Activated CD8-positive, alpha-beta memory T cell treated with anti-CD3 and anti-CD28 coated beads, Interleukin-2, amount 10 ng/mL, durations not matched to agents 7 days and 5 days (primary cell): ENCODE results near the gene PHLDA3. TPM values are rescaled to one million over a fixed set of nuclear protein-coding genes. Genes with fewer than 3 reads are reported as not detected.
A peak's percentile ranks its signal among the peaks of the same experiment; 100 is the strongest.

Experiments used
- ATAC-seq: fragments of 150-1000 bp; cut with Tn5 transposase; one replicate; pipeline ENCODE4 v1.10.0; 2021; ENCODE audit warnings: moderate library complexity
- CTCF ChIA-PET: fragments of 350-600 bp; sonication (Branson Sonifier 250); formaldehyde crosslinking; loops from one replicate; lab custom pipeline; 2021; ENCODE audit warnings: antibody characterized with exemption; lab: Charles Lee
- DNase-seq: peaks from one replicate; pipeline ENCODE4 v3.0.0-alpha.2; 2020
- H3K27ac Mint-ChIP-seq: one replicate; pipeline ENCODE4 v1.8.0; 2021; ENCODE audit warnings: mild to moderate bottlenecking, mixed read lengths
- H3K27me3 Mint-ChIP-seq: one replicate; pipeline ENCODE4 v1.8.0; 2021; ENCODE audit warnings: mixed read lengths
- H3K36me3 Mint-ChIP-seq: one replicate; pipeline ENCODE4 v1.8.0; 2021; ENCODE audit warnings: mild to moderate bottlenecking, mixed read lengths
- H3K4me1 Mint-ChIP-seq: one replicate; pipeline ENCODE4 v1.8.0; 2021; ENCODE audit warnings: mixed read lengths
- H3K4me3 Mint-ChIP-seq: one replicate; pipeline ENCODE4 v1.8.0; 2021; ENCODE audit warnings: mild to moderate bottlenecking, moderate library complexity, mixed read lengths
- H3K9me3 Mint-ChIP-seq: one replicate; pipeline ENCODE4 v1.8.0; 2022; ENCODE audit warnings: low read depth, mixed read lengths
- total RNA-seq, 2 experiments: library from RNA; stranded (reverse); gene quantifications; one replicate each; pipeline ENCODE4 v1.2.3, GENCODE V29; 2021

Gene PHLDA3
- total RNA-seq, result 10 to 100 TPM; 12.9 to 23.5 TPM

DNA sequence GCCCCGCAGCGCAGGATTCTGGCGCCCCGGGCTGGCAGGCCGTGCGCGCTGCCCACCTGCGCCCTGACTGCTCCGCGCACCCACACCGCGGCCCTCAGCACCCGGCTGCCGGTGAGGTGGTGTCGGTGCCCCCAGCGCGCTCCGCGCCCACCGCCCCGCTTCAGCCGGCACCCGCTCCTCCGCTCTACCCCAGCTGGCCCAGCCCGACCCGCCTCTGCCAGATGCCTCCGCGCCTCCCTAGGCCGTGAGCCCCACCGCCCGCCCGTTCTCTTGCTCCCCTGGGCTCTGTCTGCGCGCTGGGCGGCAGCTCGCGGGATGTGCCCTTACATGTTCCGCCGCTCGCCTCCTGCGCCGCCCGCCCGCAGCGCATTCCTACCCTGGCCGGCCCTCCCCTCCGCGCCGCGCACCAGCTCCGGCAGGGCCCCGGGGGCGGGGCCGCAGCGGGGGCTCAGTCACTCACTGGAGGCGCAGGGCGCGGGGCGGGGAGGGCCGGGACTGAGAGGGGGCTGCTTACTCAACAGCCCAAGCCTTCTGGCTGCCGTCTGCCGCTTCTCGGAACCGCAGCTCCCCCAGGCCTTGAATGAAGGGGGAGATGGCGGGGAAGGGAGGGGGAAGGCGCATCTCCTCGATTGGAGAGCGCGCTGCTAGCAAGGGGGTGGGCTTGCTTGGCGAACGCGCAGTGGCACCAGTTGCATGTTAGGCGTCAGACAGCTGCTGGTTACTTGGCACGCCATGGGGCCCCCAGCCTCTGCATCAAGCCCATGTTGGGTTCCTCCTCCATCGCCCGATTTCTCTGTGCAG, at the start of gene PHLDA3:
PHLDA3 (minus strand) TSS at position 345 of the 801 bp plus-strand sequence. CDS start 402 bp downstream, outside the sequence.
- DNase-seq, result peak; percentile 71
- H3K27me3 Mint-ChIP-seq, result peaks cover 39% of the 10 kb centered on the region
- H3K36me3 Mint-ChIP-seq, result peaks cover 4% of the 10 kb centered on the region
- CTCF ChIA-PET, result interaction anchor here (1.0 to 5.2 kb wide), 10 partner anchors 10 to 315 kb away, joined by 3 to 52 read pairs (median 6); partner anchors contain the start of genes CSRP1 and TMEM9
- H3K9me3 Mint-ChIP-seq, result no peaks in the 10 kb centered on the region
- peak; percentile 85 for ATAC-seq
- H3K27ac Mint-ChIP-seq, result peak within 1 kb of the TSS; percentile 54
- peak within 1 kb of the TSS; percentile 76 for H3K4me3 Mint-ChIP-seq
- H3K4me1 Mint-ChIP-seq, result peaks cover 18% of the 10 kb centered on the region

DNA sequence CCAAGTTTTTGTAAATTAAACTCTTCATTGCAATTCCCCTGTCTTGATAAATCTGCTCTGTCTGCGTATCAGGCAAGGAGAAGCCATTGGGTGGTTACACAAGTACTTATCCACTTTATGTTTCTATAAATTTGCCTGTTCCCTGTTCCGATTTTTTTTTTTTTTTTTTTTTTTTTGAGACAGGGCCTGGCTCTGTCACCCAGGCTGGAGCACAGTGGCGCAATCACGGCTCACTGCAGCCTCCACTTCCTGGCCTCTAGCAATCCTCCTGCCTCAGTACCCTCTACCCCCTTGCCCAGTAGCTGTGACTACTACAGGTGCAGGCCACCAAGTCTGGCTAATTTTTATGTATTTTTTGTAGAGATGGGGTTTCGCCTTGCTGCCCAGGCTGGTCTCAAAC, 49.1 kb upstream of the PHLDA3 start:
- Mint-ChIP-seq H3K4me1 (peaks cover 11% of the 10 kb centered on the region), H3K36me3 (peaks cover 10% of the 10 kb centered on the region), H3K27ac (no peak overlapping the region), H3K27me3 (no peaks in the 10 kb centered on the region), H3K9me3 (peaks cover 3% of the 10 kb centered on the region), H3K4me3 (no peak overlapping the region)
- CTCF ChIA-PET, result interaction anchor here (1.2 to 24.1 kb wide), 2 partner anchors 31 to 70 kb away, joined by 4 to 597 read pairs; no protein-coding TSS in a partner anchor
- DNase-seq, result no peak
- no peak for ATAC-seq

DNA sequence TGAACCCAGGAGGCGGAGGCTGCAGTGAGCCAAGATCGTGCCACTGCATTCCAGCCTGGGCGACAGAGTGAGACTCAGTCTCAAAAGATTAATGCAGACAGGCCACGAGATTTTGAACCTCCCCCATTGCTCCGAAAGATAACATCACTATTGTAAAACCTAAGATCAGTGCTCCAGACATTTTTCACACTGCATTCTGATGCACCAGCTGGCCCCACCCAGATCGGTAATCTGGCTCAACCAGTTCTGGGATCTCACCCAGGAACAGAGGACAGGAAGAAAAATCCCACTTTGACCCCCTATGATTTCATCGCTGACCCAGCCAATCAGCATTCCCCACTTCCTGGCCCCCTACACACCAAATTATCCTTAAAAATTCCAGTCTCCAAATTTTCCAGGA, 48.6 kb upstream of the PHLDA3 start:
- H3K9me3 Mint-ChIP-seq, result peaks cover 3% of the 10 kb centered on the region
- no peak overlapping the region for H3K4me3 Mint-ChIP-seq
- H3K36me3 Mint-ChIP-seq, result peaks cover 9% of the 10 kb centered on the region
- ATAC-seq (no peak), DNase-seq (no peak)
- H3K27ac Mint-ChIP-seq, result no peak overlapping the region
- CTCF ChIA-PET, result interaction anchor here (1.2 to 24.1 kb wide), 3 partner anchors 30 to 70 kb away, joined by 4 to 597 read pairs (median 135); no protein-coding TSS in a partner anchor
- peaks cover 14% of the 10 kb centered on the region for H3K4me1 Mint-ChIP-seq
- H3K27me3 Mint-ChIP-seq, result no peaks in the 10 kb centered on the region

DNA sequence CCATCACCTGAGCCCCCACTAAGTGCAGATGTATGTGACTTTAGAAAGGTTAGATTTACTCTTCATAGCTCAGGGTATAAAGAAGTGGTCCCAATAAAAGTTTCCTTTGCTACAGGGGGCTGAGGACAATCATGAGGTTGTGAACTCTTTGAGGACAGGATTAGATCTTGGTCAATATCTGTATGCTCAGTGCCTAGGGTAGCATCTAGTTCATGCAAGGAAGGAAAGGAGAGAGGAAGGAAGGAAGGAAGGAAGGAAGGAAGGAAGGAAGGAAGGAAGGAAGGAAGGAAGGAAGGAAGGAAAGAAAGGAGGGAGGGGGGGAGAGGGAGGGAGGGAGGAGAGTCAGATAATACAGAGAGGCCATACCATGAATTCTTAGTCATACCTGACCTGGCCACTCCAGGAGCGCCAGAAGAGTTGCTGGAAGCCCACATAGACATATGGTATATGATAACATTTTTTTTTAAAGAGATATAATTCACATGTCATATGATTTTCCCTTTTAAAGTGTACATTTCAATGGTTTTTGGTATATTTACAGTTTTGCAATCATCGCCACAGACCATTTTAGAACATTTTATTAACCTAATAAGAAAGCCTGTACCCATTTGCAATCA, 47.6 kb upstream of the PHLDA3 start:
- DNase-seq (no peak), ATAC-seq (no peak)
- no peak overlapping the region for H3K4me3 Mint-ChIP-seq
- peaks cover 2% of the 10 kb centered on the region for H3K36me3 Mint-ChIP-seq
- no peaks in the 10 kb centered on the region for H3K27me3 Mint-ChIP-seq
- H3K9me3 Mint-ChIP-seq, result no peaks in the 10 kb centered on the region
- H3K4me1 Mint-ChIP-seq, result peaks cover 21% of the 10 kb centered on the region
- CTCF ChIA-PET, result interaction anchor here (1.3 to 24.1 kb wide), 4 partner anchors 18 to 81 kb away, joined by 3 to 597 read pairs (median 90); no protein-coding TSS in a partner anchor
- H3K27ac Mint-ChIP-seq, result no peak overlapping the region

DNA sequence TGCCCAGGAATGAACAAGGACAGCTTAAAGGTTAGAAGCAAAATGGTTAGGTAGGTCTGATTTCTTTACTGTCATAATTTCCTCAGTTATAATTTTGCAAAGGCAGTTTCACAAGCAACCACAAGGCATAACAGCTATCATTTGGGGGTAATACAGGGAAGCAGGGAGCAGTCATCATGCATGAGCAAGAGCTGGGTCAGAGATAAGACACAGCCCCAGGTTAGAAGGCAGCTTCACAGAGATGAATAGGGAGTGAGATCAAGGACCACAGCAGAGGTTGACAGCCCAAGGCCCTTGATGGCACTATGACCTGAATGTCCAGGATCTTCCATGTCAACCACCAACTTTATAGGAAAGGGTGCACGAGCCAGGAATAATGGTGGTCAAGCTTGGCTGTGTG, 46.9 kb upstream of the PHLDA3 start:
- Mint-ChIP-seq H3K9me3 (no peaks in the 10 kb centered on the region), H3K27me3 (no peaks in the 10 kb centered on the region), H3K36me3 (no peaks in the 10 kb centered on the region), H3K4me3 (no peak overlapping the region), H3K27ac (no peak overlapping the region), H3K4me1 (peaks cover 23% of the 10 kb centered on the region)
- CTCF ChIA-PET, result interaction anchor here (1.3 to 24.1 kb wide), 4 partner anchors 17 to 80 kb away, joined by 3 to 597 read pairs (median 90); no protein-coding TSS in a partner anchor
- peak; percentile 45 for ATAC-seq
- no peak for DNase-seq

DNA sequence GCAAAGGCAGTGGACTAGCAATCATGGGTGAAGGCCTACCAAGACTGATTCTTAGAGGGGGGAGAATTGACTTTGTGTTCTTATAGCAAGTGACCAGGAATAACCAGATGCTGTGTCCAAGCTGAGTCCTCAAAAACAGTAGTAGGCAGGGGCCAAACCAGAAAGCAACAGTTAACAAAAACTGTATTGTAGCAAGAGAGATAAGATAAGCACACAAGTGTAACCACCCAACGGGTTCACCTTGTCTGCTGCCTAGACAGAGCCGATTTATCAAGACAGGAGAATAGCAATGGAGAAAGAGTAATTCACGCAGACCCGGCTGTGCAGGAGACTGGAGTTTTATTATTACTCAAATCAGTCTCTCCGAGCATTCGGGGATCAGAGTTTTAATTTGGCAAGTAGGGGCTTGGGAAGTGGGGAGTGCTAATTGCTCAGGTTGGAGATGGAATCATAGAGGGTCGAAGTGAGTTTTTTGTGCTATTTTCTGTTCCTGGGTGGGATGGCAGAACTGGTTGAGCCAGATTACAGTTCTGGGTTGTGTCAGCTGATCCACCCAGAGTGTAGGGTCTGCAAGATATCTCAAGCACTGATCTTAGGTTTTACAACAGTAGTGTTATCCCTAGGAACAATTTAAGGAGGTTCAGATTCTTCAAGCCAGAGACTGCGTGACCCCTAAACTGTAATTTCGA, 46.2 kb upstream of the PHLDA3 start:
- Mint-ChIP-seq H3K9me3 (no peaks in the 10 kb centered on the region), H3K36me3 (no peaks in the 10 kb centered on the region), H3K27ac (no peak overlapping the region), H3K27me3 (no peaks in the 10 kb centered on the region), H3K4me1 (peaks cover 23% of the 10 kb centered on the region), H3K4me3 (no peak overlapping the region)
- ATAC-seq, result no peak
- no peak for DNase-seq
- CTCF ChIA-PET, result interaction anchor here (1.3 to 24.1 kb wide), 4 partner anchors 16 to 79 kb away, joined by 3 to 597 read pairs (median 90); no protein-coding TSS in a partner anchor

DNA sequence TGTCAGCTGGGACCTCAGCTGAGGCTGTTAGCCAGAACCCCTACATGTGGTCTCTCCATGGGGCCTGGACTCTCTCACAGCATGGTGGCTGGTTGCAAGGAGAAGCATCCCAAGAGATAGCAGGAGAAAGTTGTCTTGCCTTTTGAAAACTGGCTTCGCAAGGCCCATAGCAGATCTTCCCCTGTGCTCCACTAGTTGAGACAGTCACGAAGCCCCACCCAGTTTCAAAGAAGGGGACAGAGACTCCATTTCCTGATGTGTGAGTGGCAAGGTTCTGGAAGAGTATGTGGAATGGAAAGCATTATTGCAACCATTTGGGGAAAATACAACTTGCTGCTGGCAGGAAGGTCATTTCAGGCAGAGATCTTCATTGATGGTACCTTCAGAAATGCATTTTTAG, 45.5 kb upstream of the PHLDA3 start:
- CTCF ChIA-PET, result interaction anchor here (2.1 to 24.1 kb wide), 7 partner anchors 12 to 79 kb away, joined by 12 to 597 read pairs (median 45); partner anchors contain the start of gene NAV1
- no peak for DNase-seq
- no peak for ATAC-seq
- H3K4me1 Mint-ChIP-seq, result peaks cover 30% of the 10 kb centered on the region
- peaks cover 3% of the 10 kb centered on the region for H3K36me3 Mint-ChIP-seq
- no peak overlapping the region for H3K27ac Mint-ChIP-seq
- H3K9me3 Mint-ChIP-seq, result no peaks in the 10 kb centered on the region
- no peak overlapping the region for H3K4me3 Mint-ChIP-seq
- no peaks in the 10 kb centered on the region for H3K27me3 Mint-ChIP-seq

DNA sequence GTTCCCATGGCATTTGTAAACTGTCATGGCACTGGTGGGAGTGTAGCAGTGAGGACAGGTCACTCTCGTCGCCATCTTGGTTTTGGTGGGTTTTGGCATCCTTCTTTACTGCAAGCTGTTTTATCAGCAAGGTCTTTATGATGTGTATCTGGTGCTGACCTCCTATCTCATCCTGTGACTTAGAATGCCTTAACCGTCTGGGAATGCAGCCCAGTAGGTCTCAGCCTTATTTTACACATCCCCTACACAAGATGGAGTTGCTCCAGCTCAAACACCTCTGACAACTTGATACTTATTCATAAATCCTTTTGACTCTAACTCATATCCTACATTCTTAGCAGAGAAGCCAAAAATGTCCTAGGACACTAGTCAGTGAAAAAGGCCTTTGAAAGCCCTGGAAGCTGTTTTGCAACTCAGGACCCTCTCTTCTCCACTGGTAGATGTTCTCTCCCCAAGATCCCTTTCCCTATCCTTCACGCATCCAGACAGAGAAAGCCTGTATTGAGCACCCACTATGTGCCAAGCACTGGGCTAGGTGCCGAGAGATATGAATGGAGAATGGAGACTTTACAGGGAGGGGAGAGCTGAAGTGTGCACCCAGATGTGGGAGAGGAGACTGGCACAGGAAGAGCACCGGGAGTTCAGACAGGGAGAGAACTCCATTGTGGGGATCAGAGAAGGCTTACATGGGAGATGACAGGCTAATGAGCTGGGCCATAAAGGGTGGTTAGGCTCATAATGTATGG, 44.7 kb upstream of the PHLDA3 start:
- Mint-ChIP-seq H3K36me3 (peaks cover 3% of the 10 kb centered on the region), H3K4me3 (no peak overlapping the region), H3K4me1 (peaks cover 38% of the 10 kb centered on the region), H3K9me3 (no peaks in the 10 kb centered on the region), H3K27me3 (no peaks in the 10 kb centered on the region), H3K27ac (no peak overlapping the region)
- ATAC-seq (no peak), DNase-seq (no peak)
- CTCF ChIA-PET, result interaction anchor here (0.7 to 24.1 kb wide), 32 partner anchors 9 to 469 kb away, joined by 3 to 597 read pairs (median 6); partner anchors contain the start of genes NAV1, PHLDA3, RNPEP and TIMM17A

DNA sequence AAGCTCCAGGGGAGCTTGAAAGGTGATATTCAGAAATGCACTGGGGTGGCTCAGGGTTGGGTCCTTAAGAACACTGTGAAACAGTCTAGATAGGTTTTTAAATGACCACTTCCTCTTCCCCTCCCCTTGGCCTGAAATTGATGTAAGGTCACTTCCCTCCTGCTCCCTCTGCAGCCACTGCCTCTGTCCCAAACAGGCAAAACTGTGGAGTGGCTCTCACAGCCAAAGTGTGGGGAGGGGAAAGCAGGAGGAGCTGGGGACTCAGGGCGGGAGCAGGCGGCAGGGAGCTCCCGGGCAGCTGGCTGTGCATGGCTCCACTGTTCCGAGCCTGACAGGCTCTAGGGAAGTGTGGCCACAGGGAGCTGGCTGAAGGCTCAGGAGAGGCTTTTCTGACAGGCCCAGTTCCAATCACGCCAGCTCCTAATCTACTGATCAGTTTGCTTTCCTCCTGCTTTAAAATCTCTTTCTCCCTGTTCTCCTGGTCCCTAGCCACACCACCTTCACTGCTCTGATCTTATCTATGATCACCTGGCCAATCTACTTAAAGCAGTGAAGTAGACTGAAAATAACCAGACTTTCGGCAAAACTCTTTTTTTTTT, 43.1 kb upstream of the PHLDA3 start:
- H3K36me3 Mint-ChIP-seq, result peaks cover 3% of the 10 kb centered on the region
- ATAC-seq (no peak), DNase-seq (no peak)
- H3K27ac Mint-ChIP-seq, result no peak overlapping the region
- H3K9me3 Mint-ChIP-seq, result no peaks in the 10 kb centered on the region
- peaks cover 48% of the 10 kb centered on the region for H3K4me1 Mint-ChIP-seq
- H3K4me3 Mint-ChIP-seq, result no peak overlapping the region
- CTCF ChIA-PET, result interaction anchor here (0.9 to 24.1 kb wide), 24 partner anchors 9 to 334 kb away, joined by 3 to 597 read pairs (median 12); partner anchors contain the start of genes NAV1 and PHLDA3
- no peaks in the 10 kb centered on the region for H3K27me3 Mint-ChIP-seq

DNA sequence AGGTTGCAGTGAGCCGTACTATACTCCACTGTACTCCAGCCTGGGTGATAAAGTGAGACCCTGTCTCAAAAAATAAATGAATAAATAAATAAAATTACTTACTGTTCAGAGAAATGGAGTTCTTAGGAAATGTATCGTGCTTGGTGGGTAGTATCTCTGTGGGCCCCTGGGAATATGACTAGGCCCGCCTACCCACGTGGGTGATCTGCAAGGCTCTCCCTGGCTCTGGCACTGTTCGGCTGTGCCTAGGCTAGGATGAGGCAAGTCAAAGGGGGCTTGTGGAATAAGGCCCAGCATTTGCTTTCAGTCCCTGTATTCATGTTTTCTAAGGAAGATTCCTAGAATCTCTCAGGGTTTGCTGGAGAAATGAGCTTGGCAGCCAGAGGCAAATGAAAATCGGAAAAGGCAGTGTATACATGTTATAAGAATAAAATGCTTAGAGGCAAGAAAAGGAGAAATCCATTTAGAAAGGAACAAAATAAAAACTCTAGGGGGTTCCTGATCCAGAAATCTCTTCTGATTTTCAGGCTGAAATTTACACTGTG, 42.5 kb upstream of the PHLDA3 start:
- Mint-ChIP-seq H3K27ac (no peak overlapping the region), H3K4me3 (no peak overlapping the region), H3K27me3 (no peaks in the 10 kb centered on the region), H3K9me3 (no peaks in the 10 kb centered on the region), H3K4me1 (peaks cover 47% of the 10 kb centered on the region), H3K36me3 (peaks cover 3% of the 10 kb centered on the region)
- no peak for ATAC-seq
- no peak for DNase-seq
- CTCF ChIA-PET, result interaction anchor here (0.9 to 24.1 kb wide), 19 partner anchors 9 to 318 kb away, joined by 3 to 597 read pairs (median 14); partner anchors contain the start of gene PHLDA3

DNA sequence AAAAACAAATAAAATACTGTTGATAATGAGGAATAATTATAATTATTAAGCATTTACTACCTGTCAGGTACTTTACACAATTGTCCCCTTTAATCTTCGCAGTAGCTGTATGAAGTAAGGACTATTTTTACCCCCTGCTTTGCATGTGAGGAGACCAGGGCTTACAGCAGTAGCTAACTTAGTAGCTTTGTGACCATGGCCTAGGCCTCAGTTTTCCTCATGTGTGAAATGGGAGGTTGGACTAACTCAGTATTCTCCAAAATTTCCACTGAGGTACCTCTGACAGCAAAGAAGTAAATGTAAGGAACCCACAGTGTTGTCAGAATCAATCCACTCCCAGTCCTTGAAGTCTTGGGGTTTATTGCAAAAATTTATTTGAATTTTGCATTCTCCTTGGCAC, 41.7 kb upstream of the PHLDA3 start:
- H3K27ac Mint-ChIP-seq, result no peak overlapping the region
- H3K27me3 Mint-ChIP-seq, result no peaks in the 10 kb centered on the region
- peaks cover 49% of the 10 kb centered on the region for H3K4me1 Mint-ChIP-seq
- H3K36me3 Mint-ChIP-seq, result peaks cover 5% of the 10 kb centered on the region
- no peak overlapping the region for H3K4me3 Mint-ChIP-seq
- CTCF ChIA-PET, result interaction anchor here (0.8 to 24.1 kb wide), 7 partner anchors 8 to 75 kb away, joined by 3 to 597 read pairs (median 45); partner anchors contain the start of gene PHLDA3
- DNase-seq (no peak), ATAC-seq (no peak)
- H3K9me3 Mint-ChIP-seq, result no peaks in the 10 kb centered on the region
